ENCODE results near the gene TMEM25.

GRCh38 chr11:118503216-118503615 lies 27.8 kb upstream of the TMEM25 start:
- TF ChIP-seq ZNF350 (tag by site-specific recombination; IDR thresholded peaks at IDR 0.05), result no peak
- TF ChIP-seq ZNF510 (tag by site-specific recombination; IDR thresholded peaks at IDR 0.05; ENCODE audit: insufficient replicate concordance), result no peak
- TF ChIP-seq CTCF (tag by site-specific recombination; IDR thresholded peaks at IDR 0.05), result no peak

All from HEK293 (cell line).